Measurements from ENCODE around the gene PSMD13.

PSMD13 gene

GRCh38 chr11:279040-279965, 42.5 kb downstream of the PSMD13 start:
- DNase-seq = no peak

- peak; percentile 56 for DNase-seq
Measured at GRCh38 chr11:279966-280705, 43.4 kb downstream of the PSMD13 start.

GRCh38 chr11:280706-281485, 44.1 kb downstream of the PSMD13 start:
- DNase-seq = no peak

DNA sequence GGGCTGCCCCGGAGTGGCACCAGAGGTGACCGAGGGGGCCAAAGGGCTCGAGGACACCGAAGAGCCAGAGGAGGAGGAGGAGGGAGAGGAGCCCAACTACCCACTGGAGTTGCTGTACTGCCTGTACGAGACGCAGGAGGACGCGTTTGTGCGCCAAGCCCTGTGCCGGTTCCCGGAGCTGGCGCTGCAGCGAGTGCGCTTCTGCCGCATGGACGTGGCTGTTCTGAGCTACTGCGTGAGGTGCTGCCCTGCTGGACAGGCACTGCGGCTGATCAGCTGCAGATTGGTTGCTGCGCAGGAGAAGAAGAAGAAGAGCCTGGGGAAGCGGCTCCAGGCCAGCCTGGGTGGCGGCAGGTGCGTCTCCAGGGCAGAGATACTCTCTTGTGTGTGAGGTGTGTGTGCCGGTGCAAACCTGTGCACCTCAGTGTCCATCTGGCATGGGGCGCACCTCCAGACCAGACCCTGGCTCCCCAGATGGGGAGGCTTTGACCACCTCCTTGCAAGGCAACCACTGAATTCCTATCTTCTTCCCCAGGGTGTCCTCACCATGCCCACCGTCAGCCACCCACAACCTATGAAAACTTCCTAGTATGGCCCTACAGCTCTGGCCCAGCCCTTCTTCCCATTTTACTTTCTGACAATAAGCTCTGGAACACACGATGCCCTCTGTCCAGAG, 44.8 kb downstream of the PSMD13 start:
- no peak for DNase-seq

DNA sequence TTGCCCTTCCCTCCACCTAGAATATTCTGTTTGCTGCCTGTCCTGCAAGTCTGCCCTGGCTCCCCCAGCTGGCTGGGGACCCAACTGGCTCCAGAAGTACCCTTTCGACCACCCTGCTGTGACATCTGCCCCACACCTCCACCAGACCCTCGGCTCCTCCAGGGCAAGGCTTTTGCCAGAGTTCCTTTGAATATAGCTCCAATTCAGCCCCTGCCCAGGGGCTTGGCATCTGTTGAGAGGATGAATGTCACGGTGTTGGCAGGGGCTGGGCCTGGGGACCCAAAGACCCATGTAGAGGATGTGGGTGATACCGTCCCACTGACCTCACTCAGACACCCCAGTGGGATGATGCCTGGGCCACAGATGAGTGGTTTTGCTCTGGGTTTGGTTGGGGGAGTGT, 45.4 kb downstream of the PSMD13 start:
- no peak for DNase-seq

DNA sequence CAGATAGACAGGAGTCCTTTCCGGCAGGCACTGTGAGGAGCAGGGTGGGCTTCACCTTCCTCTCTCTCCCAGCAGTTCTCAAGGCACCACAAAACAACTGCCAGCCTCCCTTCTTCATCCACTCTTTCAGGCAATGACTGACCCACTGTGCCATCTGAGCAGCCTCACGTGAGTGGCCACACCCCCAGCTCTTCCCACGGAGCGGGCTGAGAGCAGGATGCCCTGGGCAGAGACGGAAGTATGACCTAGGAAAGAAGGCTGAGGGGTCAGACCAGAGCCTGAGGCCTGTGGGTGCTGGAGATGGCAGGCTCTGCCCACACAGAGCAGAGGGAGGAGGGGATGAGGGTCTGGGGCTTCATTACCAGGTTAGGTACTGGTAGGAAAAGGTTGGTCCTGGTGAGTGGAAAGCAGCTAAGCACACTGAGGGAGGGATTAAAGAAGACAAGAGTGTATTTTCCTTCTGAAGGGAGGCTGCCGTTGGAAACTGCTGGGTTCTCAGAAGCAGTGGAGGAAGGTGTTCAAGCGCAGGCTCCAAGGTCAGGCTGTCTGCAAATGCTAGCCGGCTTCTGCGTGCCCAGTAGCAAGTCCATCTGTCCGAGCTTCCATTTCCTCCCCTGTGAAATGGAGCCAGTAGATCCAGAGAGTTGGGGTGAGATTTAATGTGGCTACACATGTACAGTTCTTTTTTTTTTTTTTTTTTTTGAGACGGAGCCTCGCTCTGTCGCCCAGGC, 46.0 kb downstream of the PSMD13 start:
- DNase-seq = no peak

DNA sequence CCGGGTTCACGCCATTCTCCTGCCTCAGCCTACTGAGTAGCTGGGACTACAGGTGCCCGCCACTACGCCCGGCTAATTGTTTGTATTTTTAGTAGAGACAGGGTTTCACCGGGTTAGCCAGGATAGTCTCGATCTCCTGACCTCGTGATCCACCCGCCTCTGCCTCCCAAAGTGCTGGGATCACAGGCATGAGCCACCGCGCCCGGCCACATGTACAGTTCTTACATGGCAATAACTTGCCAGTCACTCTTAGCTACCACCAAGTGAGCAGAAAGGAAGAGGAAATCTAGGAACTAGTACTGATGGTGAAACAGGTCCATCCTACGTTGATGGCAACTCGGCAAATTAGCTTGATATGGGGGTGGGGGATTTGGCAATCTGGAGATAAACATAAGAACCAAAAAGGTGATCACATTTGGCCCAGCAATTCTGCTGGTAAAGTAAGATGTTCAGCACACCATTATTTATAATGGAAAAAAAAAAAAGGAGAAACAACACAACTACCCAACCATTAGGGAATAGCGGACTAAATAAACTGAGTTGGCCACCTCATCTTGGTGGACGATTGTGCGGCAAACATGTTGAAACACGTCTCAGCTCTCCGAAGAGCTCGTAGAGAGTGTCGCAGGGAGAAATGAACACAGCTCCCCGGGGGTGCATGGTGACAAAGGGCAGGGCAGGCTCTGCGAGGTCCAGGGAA, 46.8 kb downstream of the PSMD13 start:
- DNase-seq = no peak

GRCh38 chr11:284105-285020, 47.6 kb downstream of the PSMD13 start:
- DNase-seq = peak; percentile 1

- DNase-seq = peak; percentile 0
Measured at GRCh38 chr11:285021-285893, 48.5 kb downstream of the PSMD13 start.

DNA sequence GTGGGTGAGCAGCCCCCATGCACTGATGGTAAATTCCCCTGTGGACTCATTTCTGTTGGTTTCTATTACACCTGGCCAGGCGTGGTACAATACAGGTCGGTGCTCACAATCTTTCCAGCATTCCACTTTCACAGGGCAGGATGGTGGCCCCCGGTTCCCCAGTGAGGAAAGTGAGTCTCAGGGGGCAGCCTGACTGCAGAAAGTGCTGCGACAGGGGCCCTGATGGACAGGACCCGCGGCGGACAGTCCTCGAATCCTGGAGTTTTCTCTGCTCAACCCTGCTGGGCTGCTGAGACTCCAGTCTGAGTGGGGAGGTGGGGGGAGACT, 49.1 kb downstream of the PSMD13 start:
- DNase-seq = no peak

DNA sequence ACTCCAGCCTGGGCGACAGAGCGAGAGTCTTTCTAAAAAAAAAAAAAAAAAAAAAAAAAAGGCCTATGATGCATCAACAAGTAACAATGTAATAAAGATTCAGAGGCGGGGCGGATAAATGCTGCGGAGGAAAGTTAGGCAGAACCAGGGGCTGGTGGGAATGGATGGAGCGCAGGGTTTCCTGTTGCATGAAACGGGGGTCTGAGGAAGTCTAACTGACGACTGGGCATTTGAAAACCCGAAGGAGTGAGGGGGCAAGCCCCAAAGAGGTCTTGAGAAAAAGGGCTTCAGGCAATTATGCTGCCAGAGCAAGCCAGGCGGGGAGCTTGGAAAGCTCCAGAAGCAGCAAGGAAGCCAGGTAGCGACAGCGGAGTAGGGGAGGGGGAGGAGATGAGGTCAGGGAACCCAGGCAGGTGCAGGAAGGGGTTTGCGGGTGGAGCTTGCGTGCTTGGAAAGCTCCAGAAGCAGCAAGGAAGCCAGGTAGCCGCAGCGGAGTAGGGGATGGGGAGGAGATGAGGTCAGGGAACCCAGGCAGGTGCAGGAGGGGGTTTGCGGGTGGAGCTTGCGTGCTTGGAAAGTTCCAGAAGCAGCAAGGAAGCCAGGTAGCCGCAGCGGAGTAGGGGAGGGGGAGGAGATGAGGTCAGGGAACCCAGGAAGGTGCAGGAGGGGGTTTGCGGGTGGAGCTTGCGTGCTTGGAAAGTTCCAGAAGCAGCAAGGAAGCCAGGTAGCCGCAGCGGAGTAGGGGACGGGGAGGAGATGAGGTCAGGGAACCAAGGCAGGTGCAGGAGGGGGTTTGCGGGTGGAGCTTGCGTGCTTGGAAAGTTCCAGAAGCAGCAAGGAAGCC, 50.4 kb downstream of the PSMD13 start:
- DNase-seq = peak; percentile 45

DNA sequence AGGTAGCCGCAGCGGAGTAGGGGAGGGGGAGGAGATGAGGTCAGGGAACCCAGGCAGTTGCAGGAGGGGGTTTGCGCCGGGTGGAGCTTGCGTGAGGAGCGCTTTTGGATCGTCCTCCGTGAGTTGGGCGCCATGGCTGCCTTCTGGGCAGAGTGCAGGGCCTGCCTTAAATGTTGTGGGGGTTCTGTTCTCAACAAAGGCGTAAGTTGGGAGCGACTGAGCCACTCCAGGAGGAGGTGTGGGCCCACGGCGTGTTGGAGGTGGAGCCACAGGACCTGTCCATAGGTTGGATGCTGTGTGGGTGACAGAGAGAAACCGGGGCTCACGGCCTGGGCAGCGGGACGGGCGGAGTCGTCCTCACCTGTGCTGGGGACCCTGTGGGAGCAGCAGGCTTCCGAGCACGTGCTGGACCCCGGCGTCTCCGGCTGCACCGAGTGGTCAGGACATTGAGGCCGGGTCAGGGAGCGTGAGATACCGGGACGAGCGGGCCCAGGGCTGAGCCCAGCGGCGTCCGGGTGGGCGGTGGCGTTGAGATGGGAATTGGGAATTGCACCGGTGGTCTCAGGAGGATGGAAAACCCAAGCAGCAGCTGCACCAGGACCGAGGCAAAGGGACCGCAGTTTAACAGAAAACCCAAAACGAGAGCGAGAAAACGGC, 51.2 kb downstream of the PSMD13 start:
- DNase-seq = peak; percentile 33

DNA sequence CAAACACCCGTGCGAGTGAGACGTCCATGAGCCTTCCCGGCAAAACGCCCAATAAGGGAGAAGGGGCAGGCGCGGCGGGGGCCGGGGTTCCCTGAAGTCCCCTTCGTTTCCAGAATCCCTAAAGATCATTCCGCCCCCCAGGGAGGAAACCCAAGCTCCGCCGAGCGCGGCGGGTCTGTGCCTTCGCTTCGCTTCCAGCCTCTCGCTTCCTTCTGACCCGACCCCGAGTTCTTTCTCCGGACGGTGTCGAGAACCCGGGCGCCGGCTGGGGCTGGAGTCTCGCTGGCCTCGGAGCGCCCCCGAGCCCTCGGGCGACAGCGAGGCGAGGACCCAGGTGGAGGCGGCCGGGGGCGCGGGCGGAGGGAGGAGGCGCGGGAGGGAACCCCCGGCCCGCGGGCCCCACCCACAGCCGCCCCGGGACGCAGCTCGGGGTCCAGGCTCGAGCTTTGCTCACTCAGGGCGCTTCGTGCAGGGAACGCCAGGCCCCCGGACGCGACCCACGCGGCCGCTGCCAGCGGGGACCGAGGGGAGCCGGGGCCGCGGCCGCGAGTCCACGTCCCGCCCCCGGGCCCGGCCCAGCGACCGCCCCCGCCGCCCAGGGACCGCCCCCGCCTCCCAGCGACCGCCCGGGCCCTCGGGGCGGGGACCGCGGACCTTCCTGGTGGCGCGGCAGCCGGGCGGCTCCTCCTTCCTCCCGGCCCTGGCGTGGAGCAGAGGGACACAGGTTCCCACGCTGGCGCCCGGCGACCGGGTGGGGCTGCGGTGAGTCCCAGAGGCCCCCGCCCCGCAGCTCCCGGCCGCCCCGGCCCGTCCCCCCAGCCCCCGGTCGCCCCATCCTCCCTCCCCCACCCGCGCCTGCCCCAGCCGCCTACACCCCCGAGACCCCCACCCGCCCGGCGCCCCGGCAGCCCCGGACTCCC, 52.0 kb downstream of the PSMD13 start, which contains the start of gene PGGHG:
TSS of gene PGGHG (plus strand) at position 649 of the 920 bp plus-strand sequence. CDS start 691 bp downstream, outside the sequence.
- peak; percentile 36 for DNase-seq

GRCh38 chr11:289398-289711, 52.6 kb downstream of the PSMD13 start:
- DNase-seq = peak; percentile 5

GRCh38 chr11:289712-290620, 53.2 kb downstream of the PSMD13 start:
- DNase-seq = no peak
